K562 (cell line): ENCODE measurements around the gene UPF1. TPM values are rescaled to one million over a fixed set of nuclear protein-coding genes. Genes with fewer than 3 reads are reported as not detected.

Experiments used
- ATF3 ChIP-seq, 2 experiments: fragments of 450-650 bp in 1 of 2; sonication (generic) in 1 of 2; formaldehyde crosslinking in 1 of 2; IDR thresholded peaks in 1 of 2; conservative IDR thresholded peaks in 1 of 2; 2 replicates each; pipeline versions ENCODE4 v1.6.1 to v1.8.1; 2016 to 2023; ENCODE audit warnings: mild to moderate bottlenecking in 2 of 2, moderate library complexity in 2 of 2, inconsistent platforms in 1 of 2, missing genetic modification reagents in 1 of 2
- BDP1 ChIP-seq: IDR thresholded peaks from 3 replicates; pipeline ENCODE4 v1.6.1; 2011; ENCODE audit not compliant: insufficient read length, insufficient read depth
- CBX5 ChIP-seq: IDR thresholded peaks from 2 replicates; pipeline ENCODE4 v1.6.1; 2014; ENCODE audit warnings: low read depth, borderline replicate concordance
- EHMT2 ChIP-seq: fragments of 450-650 bp; IDR thresholded peaks from 2 replicates; pipeline ENCODE4 v1.6.1; 2018; ENCODE audit warnings: antibody characterized with exemption
- FOSL1 ChIP-seq: fragments of 200-800 bp; sonication (Bioruptor generic); conservative IDR thresholded peaks from 2 replicates; pipeline ENCODE4 v1.6.1; 2016; ENCODE audit warnings: missing genetic modification characterization, missing compliant biosample characterization
- FOXP1 ChIP-seq: sonication (generic); formaldehyde crosslinking; IDR thresholded peaks from 2 replicates; pipeline ENCODE4 v1.8.0; 2022; ENCODE audit warnings: mild to moderate bottlenecking, missing genetic modification reagents
- HMGN3 ChIP-seq: IDR thresholded peaks from 2 replicates; pipeline ENCODE4 v1.6.1; 2011; ENCODE audit warnings: borderline replicate concordance, low read depth, mild to moderate bottlenecking, mixed read lengths, low read length; ENCODE audit not compliant: insufficient read length; ENCODE audit errors: extremely low read depth
- MNT ChIP-seq, 2 experiments: fragments of 450-650 bp; conservative IDR thresholded peaks; 2 replicates each; pipeline ENCODE4 v1.6.1; 2017; ENCODE audit warnings: mild to moderate bottlenecking in 2 of 2, moderate library complexity in 2 of 2
- PRDM10 ChIP-seq: fragments of 450-650 bp; IDR thresholded peaks from 2 replicates; pipeline ENCODE4 v1.6.1; 2018; ENCODE audit not compliant: partially characterized antibody
- RBFOX2 ChIP-seq: fragments of 200-400 bp; formaldehyde crosslinking; IDR thresholded peaks from 2 replicates; pipeline ENCODE4 v1.6.1; 2017; ENCODE audit warnings: low read depth, mild to moderate bottlenecking, low read length, moderate library complexity
- RFX7 ChIP-seq: fragments of 250-450 bp; sonication (Bioruptor Pico); IDR thresholded peaks from 2 replicates; pipeline ENCODE4 v1.5.1; 2021; ENCODE audit warnings: mild to moderate bottlenecking
- SP1 ChIP-seq: sonication (generic); formaldehyde crosslinking; IDR thresholded peaks from 2 replicates; pipeline ENCODE4 v1.8.1; 2022; ENCODE audit warnings: mild to moderate bottlenecking, missing genetic modification reagents
- TFAP4 ChIP-seq: sonication (generic); formaldehyde crosslinking; IDR thresholded peaks from 2 replicates; pipeline ENCODE4 v1.8.0; 2022; ENCODE audit warnings: missing genetic modification reagents, mild to moderate bottlenecking, moderate library complexity, borderline replicate concordance
- ZBTB26 ChIP-seq: fragments of 450-650 bp; formaldehyde crosslinking; IDR thresholded peaks from 2 replicates; pipeline ENCODE4 v1.4.0; 2022; ENCODE audit warnings: missing genetic modification characterization
- ZNF239 ChIP-seq: fragments of 250-450 bp; sonication (Bioruptor Pico); IDR thresholded peaks from 2 replicates; pipeline ENCODE4 v1.4.0; 2020; ENCODE audit warnings: mild to moderate bottlenecking
- ZNF253 ChIP-seq: fragments of 250-450 bp; sonication (Bioruptor Pico); conservative IDR thresholded peaks from 2 replicates; pipeline ENCODE4 v1.6.1; 2021; ENCODE audit warnings: mild to moderate bottlenecking
- ZNF589 ChIP-seq: fragments of 200-800 bp; sonication (Bioruptor generic); IDR thresholded peaks from 2 replicates; pipeline ENCODE4 v1.6.1; 2016; ENCODE audit warnings: low read depth, missing genetic modification characterization, missing compliant biosample characterization
- ZNF79 ChIP-seq: fragments of 250-450 bp; sonication (Bioruptor Pico); IDR thresholded peaks from 2 replicates; pipeline ENCODE4 v1.4.0; 2020; ENCODE audit warnings: low read depth, mild to moderate bottlenecking, moderate library complexity
- polyA plus RNA-seq, 8 experiments: library from polyadenylated mRNA; depleted of rRNA in 4 of 8; stranded (reverse) in 5 of 8; unstranded in 3 of 8; fragments of >200 nt; fragmentation: Nextera tagmentation in 2 of 8; fragmentation: Illumina TruSeq in 1 of 8; extraction: Ambion mirVana in 2 of 8; extraction: Trizol in 1 of 8; gene quantifications; 2 replicates each; pipeline versions ENCODE4 v1.2.1 to v1.2.3, GENCODE V29; 2011 to 2014; ENCODE audit warnings: inconsistent platforms in 1 of 8, missing spikeins in 1 of 8
- total RNA-seq, 7 experiments: library from RNA; depleted of rRNA in 6 of 7; stranded (reverse); fragments of >200 nt in 6 of 7; fragmentation: Illumina TruSeq in 2 of 7; extraction: Trizol in 2 of 7; gene quantifications; 2 replicates each; pipeline versions ENCODE4 v1.2.1 to v1.2.3, GENCODE V29; 2011 to 2021; ENCODE audit warnings: low replicate concordance in 1 of 7

UPF1 gene
- total and polyA plus RNA-seq, 9 of the 15 experiments (the other 6 are each of a cell fraction or from before 2014, with no cell fraction given): 0.34 to 103 (median 27.9) TPM

- TF ChIP-seq RBFOX2 (no peak), TFAP4 (CRISPR knock-in tag) (peak; percentile 83; the same call in 1 of the 2 replicates), PRDM10 (peak; percentile 43), ATF3 (IDR thresholded peaks at IDR 0.05) (no peak), ATF3 (CRISPR knock-in tag; conservative IDR thresholded peaks at IDR 0.05) (no peak), CBX5 (no peak), SP1 (CRISPR knock-in tag) (peak; percentile 79), ZBTB26 (CRISPR knock-in tag) (0 out of 2 replicates have a peak, but pooled peaks have one; percentile 39), ZNF589 (CRISPR knock-in tag) (no peak), FOSL1 (tag) (no peak), HMGN3 (no peak), EHMT2 (no peak), ZNF79 (no peak), BDP1 (no peak), ZNF253 (CRISPR knock-in tag) (no peak), RFX7 (CRISPR knock-in tag) (no peak), ZNF239 (CRISPR knock-in tag) (no peak), MNT (conservative IDR thresholded peaks at IDR 0.05) (no peak), FOXP1 (CRISPR knock-in tag) (no peak)
Observed at GRCh38 chr19:18879579-18880373, 48.0 kb downstream of the UPF1 start (continued).
